ENCODE measurements around the gene OR2D3.

OR2D3 gene

DNA sequence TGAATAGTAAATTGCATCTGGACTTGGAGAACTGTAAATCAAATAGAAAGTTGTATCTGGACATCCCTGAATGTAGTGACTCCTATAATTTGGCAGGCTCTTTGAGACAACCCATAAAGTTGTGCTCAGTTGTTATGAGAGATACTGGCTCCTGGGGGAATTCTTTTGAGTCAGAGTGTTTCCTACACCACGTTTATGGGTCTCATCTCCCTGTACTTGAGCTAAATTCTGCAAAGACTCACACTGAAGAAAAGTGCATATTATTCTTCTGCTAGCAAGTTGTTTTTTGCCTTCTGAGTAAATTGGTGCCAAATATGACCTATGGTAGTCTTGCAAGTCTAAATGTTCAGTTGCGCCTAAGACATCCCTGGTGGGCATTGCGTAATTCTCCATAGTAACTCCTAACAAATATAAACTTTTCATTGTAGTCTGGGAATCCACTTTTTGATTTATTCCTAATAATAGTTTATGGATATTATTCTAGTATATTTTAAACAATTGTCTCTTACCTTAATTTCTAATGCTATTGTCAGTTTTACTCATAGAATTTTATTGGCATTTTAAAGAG is 10.4 kb downstream of the OR2D3 start:
- Histone ChIP-seq H3K4me3 (ENCODE audit: low read length) (no peak overlapping the region), H3K4me1 (ENCODE audit: low read length) (peaks cover 33% of the 10 kb centered on the region), H3K27me3 (replicated peaks; ENCODE audit: insufficient read depth, low read length) (no peaks in the 10 kb centered on the region), H4K20me1 (ENCODE audit: insufficient read depth, low read length) (no peaks in the 10 kb centered on the region), H3K9me2 (replicated peaks; ENCODE audit: insufficient read depth, low read length) (no peaks in the 10 kb centered on the region), H3K79me2 (ENCODE audit: low read length) (peaks cover 85% of the 10 kb centered on the region), H3K4me2 (ENCODE audit: low read depth, low read length) (no peak overlapping the region), H3F3A (ENCODE audit: insufficient read depth, low read length) (peaks cover 34% of the 10 kb centered on the region), H3K9me3 (replicated peaks; ENCODE audit: insufficient read depth, low read length) (no peaks in the 10 kb centered on the region), H3K9ac (ENCODE audit: low read length) (no peak overlapping the region), H3K36me3 (replicated peaks; ENCODE audit: insufficient read depth, low read length) (peaks cover 21% of the 10 kb centered on the region), H2AFZ (ENCODE audit: low read length) (no peak overlapping the region), H3K27ac (ENCODE audit: low read length) (no peak overlapping the region)
- no peak for DNase-seq
- TF ChIP-seq, protein P1, sequence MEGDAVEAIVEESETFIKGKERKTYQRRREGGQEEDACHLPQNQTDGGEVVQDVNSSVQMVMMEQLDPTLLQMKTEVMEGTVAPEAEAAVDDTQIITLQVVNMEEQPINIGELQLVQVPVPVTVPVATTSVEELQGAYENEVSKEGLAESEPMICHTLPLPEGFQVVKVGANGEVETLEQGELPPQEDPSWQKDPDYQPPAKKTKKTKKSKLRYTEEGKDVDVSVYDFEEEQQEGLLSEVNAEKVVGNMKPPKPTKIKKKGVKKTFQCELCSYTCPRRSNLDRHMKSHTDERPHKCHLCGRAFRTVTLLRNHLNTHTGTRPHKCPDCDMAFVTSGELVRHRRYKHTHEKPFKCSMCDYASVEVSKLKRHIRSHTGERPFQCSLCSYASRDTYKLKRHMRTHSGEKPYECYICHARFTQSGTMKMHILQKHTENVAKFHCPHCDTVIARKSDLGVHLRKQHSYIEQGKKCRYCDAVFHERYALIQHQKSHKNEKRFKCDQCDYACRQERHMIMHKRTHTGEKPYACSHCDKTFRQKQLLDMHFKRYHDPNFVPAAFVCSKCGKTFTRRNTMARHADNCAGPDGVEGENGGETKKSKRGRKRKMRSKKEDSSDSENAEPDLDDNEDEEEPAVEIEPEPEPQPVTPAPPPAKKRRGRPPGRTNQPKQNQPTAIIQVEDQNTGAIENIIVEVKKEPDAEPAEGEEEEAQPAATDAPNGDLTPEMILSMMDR (IDR thresholded peaks at IDR 0.05; ENCODE audit: low read length) = no peak
- no peak for TF ChIP-seq EZH2phosphoT487 (IDR thresholded peaks at IDR 0.05; ENCODE audit: low read length)
- no peak for TF ChIP-seq EZH2 (optimal IDR thresholded peaks at IDR 0.05; ENCODE audit: low read depth, low read length)

DNA sequence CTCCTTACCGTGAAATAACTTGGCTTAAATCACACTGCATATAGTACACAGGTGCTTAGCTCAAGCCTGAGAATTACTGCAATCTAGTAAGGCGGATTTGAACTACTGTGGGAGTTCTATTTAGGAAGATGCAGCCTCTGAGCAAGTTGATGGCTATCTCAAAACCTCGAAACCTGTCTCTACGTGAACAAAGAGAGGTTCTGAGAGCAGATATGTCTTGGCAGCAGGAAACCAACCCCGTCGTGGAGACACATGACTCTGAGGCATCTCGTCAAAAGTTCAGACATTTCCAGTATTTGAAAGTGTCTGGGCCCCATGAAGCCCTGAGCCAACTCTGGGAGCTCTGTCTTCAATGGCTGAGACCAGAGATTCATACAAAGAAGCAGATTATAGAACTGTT is 11.3 kb downstream of the OR2D3 start:
- Histone ChIP-seq H3K4me2 (ENCODE audit: low read depth, low read length) (no peak overlapping the region), H3K79me2 (ENCODE audit: low read length) (peaks cover 88% of the 10 kb centered on the region), H4K20me1 (ENCODE audit: insufficient read depth, low read length) (no peaks in the 10 kb centered on the region), H3K9me2 (replicated peaks; ENCODE audit: insufficient read depth, low read length) (no peaks in the 10 kb centered on the region), H3K4me1 (ENCODE audit: low read length) (peaks cover 41% of the 10 kb centered on the region), H3K36me3 (replicated peaks; ENCODE audit: insufficient read depth, low read length) (peaks cover 27% of the 10 kb centered on the region), H3K27me3 (replicated peaks; ENCODE audit: insufficient read depth, low read length) (no peaks in the 10 kb centered on the region), H3K4me3 (ENCODE audit: low read length) (no peak overlapping the region), H3K9ac (ENCODE audit: low read length) (no peak overlapping the region), H2AFZ (ENCODE audit: low read length) (no peak overlapping the region), H3K27ac (ENCODE audit: low read length) (no peak overlapping the region), H3K9me3 (replicated peaks; ENCODE audit: insufficient read depth, low read length) (no peaks in the 10 kb centered on the region), H3F3A (ENCODE audit: insufficient read depth, low read length) (peaks cover 32% of the 10 kb centered on the region)
- TF ChIP-seq EZH2 (optimal IDR thresholded peaks at IDR 0.05; ENCODE audit: low read depth, low read length) (no peak), EZH2phosphoT487 (IDR thresholded peaks at IDR 0.05; ENCODE audit: low read length) (no peak)
- TF ChIP-seq, protein P1 (IDR thresholded peaks at IDR 0.05; ENCODE audit: low read length) = no peak
- DNase-seq = no peak

DNA sequence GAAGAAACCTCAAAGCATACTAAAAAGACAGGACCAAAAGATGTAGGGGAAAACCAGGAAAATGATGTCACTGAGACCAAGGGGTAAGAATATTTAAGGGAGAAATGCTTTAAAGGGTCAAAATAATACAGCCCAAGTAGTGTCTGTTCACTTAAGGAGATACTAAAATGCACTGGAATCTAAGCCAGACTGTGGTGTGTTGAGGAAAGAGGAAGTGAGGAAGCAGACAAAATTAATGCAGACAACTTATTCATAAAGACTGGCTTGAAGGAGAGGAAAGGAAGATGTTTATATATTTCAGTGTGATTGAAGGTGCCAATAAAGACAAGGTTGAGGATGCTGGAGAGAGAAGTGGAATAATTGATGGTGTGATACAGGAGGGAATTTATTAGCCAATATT is 21.2 kb downstream of the OR2D3 start:
- Histone ChIP-seq H3K9me2 (replicated peaks; ENCODE audit: insufficient read depth, low read length) (no peaks in the 10 kb centered on the region), H4K20me1 (ENCODE audit: insufficient read depth, low read length) (no peaks in the 10 kb centered on the region), H3K27ac (ENCODE audit: low read length) (no peak overlapping the region), H3K36me3 (replicated peaks; ENCODE audit: insufficient read depth, low read length) (peaks cover 13% of the 10 kb centered on the region), H3K9me3 (replicated peaks; ENCODE audit: insufficient read depth, low read length) (no peaks in the 10 kb centered on the region), H3K4me1 (ENCODE audit: low read length) (peaks cover under 1% of the 10 kb centered on the region; the same call in 1 of the 2 replicates), H3K79me2 (ENCODE audit: low read length) (peaks cover 30% of the 10 kb centered on the region), H3K4me3 (ENCODE audit: low read length) (no peak overlapping the region), H3F3A (ENCODE audit: insufficient read depth, low read length) (no peaks in the 10 kb centered on the region), H2AFZ (ENCODE audit: low read length) (no peak overlapping the region), H3K27me3 (replicated peaks; ENCODE audit: insufficient read depth, low read length) (no peaks in the 10 kb centered on the region), H3K4me2 (ENCODE audit: low read depth, low read length) (no peak overlapping the region), H3K9ac (ENCODE audit: low read length) (no peak overlapping the region)
- TF ChIP-seq EZH2phosphoT487 (IDR thresholded peaks at IDR 0.05; ENCODE audit: low read length) (no peak), EZH2 (optimal IDR thresholded peaks at IDR 0.05; ENCODE audit: low read depth, low read length) (no peak)
- TF ChIP-seq, protein P1 (IDR thresholded peaks at IDR 0.05; ENCODE audit: low read length) = no peak
- no peak for DNase-seq

All from MM.1S (cell line).